ENCODE measurements around the gene CEACAM7.

Gene CEACAM7

GRCh38 chr19:41652250-41652649 lies 35.8 kb downstream of the CEACAM7 start:
- Histone ChIP-seq H3K4me2 (ENCODE audit: insufficient read depth, low read length) (no peak overlapping the region), H3K4me1 (ENCODE audit: insufficient read depth, low read length) (no peaks in the 10 kb centered on the region), H3K4me3 (ENCODE audit: low read depth in 1 of 2, low read length in 2 of 2) (no peak overlapping the region), H3K36me3 (ENCODE audit: insufficient read depth, low read length) (no peaks in the 10 kb centered on the region), H4K20me1 (ENCODE audit: insufficient read depth, low read length) (no peaks in the 10 kb centered on the region), H3K79me2 (ENCODE audit: insufficient read depth, low read length) (no peaks in the 10 kb centered on the region), H2AFZ (ENCODE audit: low read depth, low read length) (no peak overlapping the region), H3K9me3 (ENCODE audit: insufficient read depth, low read length, severe bottlenecking) (no peaks in the 10 kb centered on the region), H3K27me3 (ENCODE audit: insufficient read depth, low read length, poor library complexity) (peaks cover 8% of the 10 kb centered on the region), H3K9ac (ENCODE audit: low read depth, low read length) (no peak overlapping the region), H3K27ac (ENCODE audit: low read length) (no peak overlapping the region)
- ATAC-seq (ENCODE audit: insufficient read depth, low read depth), result no peak
- TF ChIP-seq EZH2 (IDR thresholded peaks at IDR 0.05; ENCODE audit: borderline replicate concordance, low read depth, low read length, severe bottlenecking) (no peak), CTCF (IDR thresholded peaks at IDR 0.05; ENCODE audit: borderline replicate concordance, extremely low read depth, low read length, poor library complexity, severe bottlenecking) (no peak)
- DNase-seq, result no peak

- DNase-seq (no peak), ATAC-seq (ENCODE audit: insufficient read depth, low read depth) (no peak)
- no peaks in the 10 kb centered on the region for H3K36me3 ChIP-seq (ENCODE audit: insufficient read depth, low read length)
- H4K20me1 ChIP-seq (ENCODE audit: insufficient read depth, low read length), result no peaks in the 10 kb centered on the region
- no peak overlapping the region for H3K4me2 ChIP-seq (ENCODE audit: insufficient read depth, low read length)
- H3K79me2 ChIP-seq (ENCODE audit: insufficient read depth, low read length), result no peaks in the 10 kb centered on the region
- TF ChIP-seq CTCF (IDR thresholded peaks at IDR 0.05; ENCODE audit: borderline replicate concordance, extremely low read depth, low read length, poor library complexity, severe bottlenecking), result no peak
- H3K4me3 ChIP-seq (ENCODE audit: low read depth in 1 of 2, low read length in 2 of 2), result no peak overlapping the region
- H3K27me3 ChIP-seq (ENCODE audit: insufficient read depth, low read length, poor library complexity), result peaks cover 8% of the 10 kb centered on the region
- H3K27ac ChIP-seq (ENCODE audit: low read length), result no peak overlapping the region
- H3K9me3 ChIP-seq (ENCODE audit: insufficient read depth, low read length, severe bottlenecking), result no peaks in the 10 kb centered on the region
- no peaks in the 10 kb centered on the region for H3K4me1 ChIP-seq (ENCODE audit: insufficient read depth, low read length)
- no peak overlapping the region for H2AFZ ChIP-seq (ENCODE audit: low read depth, low read length)
- no peak overlapping the region for H3K9ac ChIP-seq (ENCODE audit: low read depth, low read length)
These were observed 38.2 kb downstream of the CEACAM7 start for GRCh38 chr19:41649827-41650226.

- Histone ChIP-seq H3K27ac (ENCODE audit: low read length) (no peak overlapping the region), H3K4me3 (ENCODE audit: low read depth in 1 of 2, low read length in 2 of 2) (no peak overlapping the region), H3K9ac (ENCODE audit: low read depth, low read length) (no peak overlapping the region), H2AFZ (ENCODE audit: low read depth, low read length) (no peak overlapping the region), H3K4me2 (ENCODE audit: insufficient read depth, low read length) (no peak overlapping the region), H3K4me1 (ENCODE audit: insufficient read depth, low read length) (no peaks in the 10 kb centered on the region), H3K9me3 (ENCODE audit: insufficient read depth, low read length, severe bottlenecking) (no peaks in the 10 kb centered on the region), H3K27me3 (ENCODE audit: insufficient read depth, low read length, poor library complexity) (peaks cover 8% of the 10 kb centered on the region), H3K36me3 (ENCODE audit: insufficient read depth, low read length) (no peaks in the 10 kb centered on the region), H4K20me1 (ENCODE audit: insufficient read depth, low read length) (no peaks in the 10 kb centered on the region), H3K79me2 (ENCODE audit: insufficient read depth, low read length) (no peaks in the 10 kb centered on the region)
- no peak for ATAC-seq (ENCODE audit: insufficient read depth, low read depth)
- TF ChIP-seq CTCF (IDR thresholded peaks at IDR 0.05; ENCODE audit: borderline replicate concordance, extremely low read depth, low read length, poor library complexity, severe bottlenecking) (peak; percentile 15), EZH2 (IDR thresholded peaks at IDR 0.05; ENCODE audit: borderline replicate concordance, low read depth, low read length, severe bottlenecking) (no peak)
- no peak for DNase-seq
These were observed 41.4 kb downstream of the CEACAM7 start for GRCh38 chr19:41646589-41647204.

Data from DND-41 (cell line).